A673 (cell line): ENCODE data around the gene MAN1B1.

Experiments
- EZH2 ChIP-seq: fragments of 200-600 bp; sonication (generic); IDR thresholded peaks from 2 replicates; pipeline ENCODE4 v1.6.1; 2017; ENCODE audit warnings: borderline replicate concordance, low read depth, mild to moderate bottlenecking, mixed read lengths, antibody characterized with exemption, low read length; ENCODE audit not compliant: poor library complexity, severe bottlenecking
- TF ChIP-seq, protein P1 (sequence below): fragments of 300-800, 200-600 bp; sonication (generic); conservative IDR thresholded peaks from 2 replicates; pipeline ENCODE4 v1.5.1; 2017; ENCODE audit warnings: low read depth, mild to moderate bottlenecking, antibody characterized with exemption, low read length, moderate library complexity, mixed read lengths

DNA sequence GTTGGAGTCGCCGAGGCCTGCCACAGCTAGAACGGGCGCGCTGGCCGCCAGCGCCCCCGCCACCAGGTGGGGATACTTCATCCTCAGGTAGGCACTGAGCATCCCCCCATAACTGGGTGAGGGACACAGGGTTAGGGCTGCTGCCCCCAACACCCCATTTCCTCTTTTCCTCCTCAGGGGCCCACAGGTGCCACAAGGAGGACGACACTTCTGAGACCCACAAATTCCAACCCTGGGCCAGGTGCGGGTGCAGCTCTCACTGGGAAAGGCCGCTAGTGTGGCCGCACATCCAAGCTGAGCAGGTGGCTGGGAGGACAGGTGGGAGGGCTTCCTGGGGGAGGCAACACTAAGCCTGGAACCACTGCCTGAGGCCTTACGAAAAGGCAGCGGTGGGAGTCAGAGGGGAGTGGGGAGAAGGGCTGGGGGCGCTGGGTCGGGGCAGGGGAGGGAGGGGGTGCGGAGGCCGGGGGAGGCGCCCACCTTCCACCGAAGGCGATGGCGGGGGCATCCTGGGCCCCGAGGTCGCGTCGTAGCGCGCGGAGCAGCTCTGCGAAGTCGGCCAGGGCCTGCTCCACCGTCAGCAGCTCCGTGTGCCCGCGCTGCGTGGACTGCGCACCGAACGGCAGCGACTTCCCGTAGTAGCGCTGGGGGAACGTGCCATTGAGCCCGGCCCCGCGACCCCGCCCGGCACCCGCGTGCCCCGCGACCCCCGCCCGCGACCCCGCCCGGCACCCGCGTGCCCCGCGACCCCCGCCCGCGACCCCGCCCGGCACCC lies 26.8 kb downstream of the MAN1B1 start:
- TF ChIP-seq, protein P1, sequence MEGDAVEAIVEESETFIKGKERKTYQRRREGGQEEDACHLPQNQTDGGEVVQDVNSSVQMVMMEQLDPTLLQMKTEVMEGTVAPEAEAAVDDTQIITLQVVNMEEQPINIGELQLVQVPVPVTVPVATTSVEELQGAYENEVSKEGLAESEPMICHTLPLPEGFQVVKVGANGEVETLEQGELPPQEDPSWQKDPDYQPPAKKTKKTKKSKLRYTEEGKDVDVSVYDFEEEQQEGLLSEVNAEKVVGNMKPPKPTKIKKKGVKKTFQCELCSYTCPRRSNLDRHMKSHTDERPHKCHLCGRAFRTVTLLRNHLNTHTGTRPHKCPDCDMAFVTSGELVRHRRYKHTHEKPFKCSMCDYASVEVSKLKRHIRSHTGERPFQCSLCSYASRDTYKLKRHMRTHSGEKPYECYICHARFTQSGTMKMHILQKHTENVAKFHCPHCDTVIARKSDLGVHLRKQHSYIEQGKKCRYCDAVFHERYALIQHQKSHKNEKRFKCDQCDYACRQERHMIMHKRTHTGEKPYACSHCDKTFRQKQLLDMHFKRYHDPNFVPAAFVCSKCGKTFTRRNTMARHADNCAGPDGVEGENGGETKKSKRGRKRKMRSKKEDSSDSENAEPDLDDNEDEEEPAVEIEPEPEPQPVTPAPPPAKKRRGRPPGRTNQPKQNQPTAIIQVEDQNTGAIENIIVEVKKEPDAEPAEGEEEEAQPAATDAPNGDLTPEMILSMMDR, result no peak
- no peak for TF ChIP-seq EZH2
